ENCODE data around the gene CCDC85A.

CCDC85A gene

DNA sequence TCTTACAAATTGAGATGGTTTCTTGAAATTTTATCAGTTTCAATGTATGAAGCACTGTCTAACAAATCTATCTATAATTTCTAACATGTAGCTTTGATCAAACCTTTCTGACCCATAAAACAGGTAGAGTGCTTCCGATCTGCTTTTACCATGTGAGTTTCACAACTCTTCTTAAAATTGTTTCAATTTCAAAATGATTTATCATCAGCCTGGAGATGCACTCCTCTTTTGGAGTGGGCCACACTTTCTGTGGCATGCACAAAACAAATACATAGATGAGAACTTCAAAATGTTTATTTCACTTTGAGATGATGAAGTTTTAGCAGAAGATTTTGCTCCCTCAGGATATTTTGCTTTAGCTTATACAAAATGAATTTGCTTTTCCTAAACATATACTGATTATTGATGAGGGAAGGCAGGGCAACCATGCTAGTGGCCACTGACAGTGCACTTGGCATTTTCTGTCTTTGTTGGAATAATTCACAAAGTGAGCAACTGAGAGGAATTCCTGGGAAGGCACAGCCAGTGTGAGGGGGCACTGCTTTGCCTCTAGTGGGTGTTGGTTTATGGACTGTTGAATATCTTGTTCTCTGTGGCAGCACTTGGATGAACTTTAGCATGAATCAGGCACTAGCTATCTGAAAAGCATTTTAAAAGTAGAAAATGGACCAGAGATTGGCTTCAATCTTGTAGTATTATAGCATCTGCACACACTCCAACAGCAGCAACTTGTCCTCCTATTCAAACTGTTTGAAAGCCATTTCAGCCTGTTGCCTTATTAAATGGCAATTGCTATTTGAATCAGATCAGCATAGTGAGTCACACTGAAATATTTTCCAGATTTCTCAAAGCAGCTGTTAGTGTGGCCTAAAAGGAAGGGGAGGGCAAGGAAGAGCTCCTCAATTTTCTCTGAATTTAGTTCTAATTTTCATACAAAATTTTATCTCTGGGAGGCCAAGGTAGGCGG, 193.2 kb downstream of the CCDC85A start:
- DNase-seq = no peak

DNA sequence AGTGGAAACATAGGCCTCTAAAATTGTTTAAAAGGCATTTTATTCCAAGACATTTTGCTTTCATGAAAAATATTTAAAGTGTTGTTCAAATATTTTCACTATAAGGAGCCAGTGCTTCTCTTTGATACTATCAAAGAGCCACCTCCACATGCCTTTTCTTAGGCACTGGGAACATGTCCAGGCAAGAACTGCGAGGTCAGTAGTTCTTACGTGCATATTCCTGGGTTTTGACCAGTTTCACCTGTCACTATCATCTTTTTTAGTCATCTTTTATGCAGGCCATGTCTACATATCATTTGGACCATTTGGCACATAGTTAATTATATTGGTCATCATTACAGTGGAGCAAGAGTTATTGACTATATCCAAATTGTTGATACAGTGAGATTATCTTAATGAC, 195.3 kb downstream of the CCDC85A start:
- no peak for DNase-seq

GRCh38 chr2:56380861-56381260, 197.1 kb downstream of the CCDC85A start:
- DNase-seq = no peak

DNA sequence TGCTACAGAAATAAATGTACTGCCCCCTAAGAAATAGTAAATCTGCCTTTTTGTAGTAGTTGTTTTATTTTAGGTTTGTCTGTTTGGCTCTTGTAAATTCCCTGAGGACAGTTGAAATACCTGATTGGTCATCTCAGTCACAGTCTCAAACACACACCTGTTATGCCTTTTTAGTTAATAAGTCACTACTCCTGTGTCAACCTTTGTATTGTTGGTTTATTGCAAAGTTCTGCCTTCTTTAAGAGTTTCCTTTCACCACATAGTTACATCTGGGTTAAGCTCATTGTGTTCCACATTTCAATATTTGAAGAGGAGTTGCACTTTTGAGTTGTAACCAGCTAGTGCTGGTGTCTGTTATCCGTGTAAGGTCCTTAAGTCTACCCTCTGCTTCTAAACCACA, 198.7 kb downstream of the CCDC85A start:
- no peak for DNase-seq

DNA sequence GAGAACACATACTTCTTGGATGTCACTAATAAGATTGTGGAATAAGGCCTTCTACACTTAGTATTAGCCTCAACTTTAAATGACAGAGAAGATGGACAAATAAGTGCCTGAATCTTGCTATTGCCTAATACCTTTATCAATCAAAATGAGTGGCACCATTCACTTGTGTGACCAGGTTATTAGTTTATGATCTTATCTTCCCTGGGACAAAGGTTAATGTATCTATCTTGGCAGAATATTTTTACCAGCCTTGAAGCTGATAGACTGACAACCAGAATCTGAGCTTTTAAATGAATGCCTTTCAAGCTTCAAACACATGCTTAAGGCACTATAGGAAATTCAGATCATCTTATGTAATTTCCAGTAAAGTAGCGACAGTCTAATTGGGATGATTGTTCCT, 202.9 kb downstream of the CCDC85A start:
- DNase-seq = no peak

DNA sequence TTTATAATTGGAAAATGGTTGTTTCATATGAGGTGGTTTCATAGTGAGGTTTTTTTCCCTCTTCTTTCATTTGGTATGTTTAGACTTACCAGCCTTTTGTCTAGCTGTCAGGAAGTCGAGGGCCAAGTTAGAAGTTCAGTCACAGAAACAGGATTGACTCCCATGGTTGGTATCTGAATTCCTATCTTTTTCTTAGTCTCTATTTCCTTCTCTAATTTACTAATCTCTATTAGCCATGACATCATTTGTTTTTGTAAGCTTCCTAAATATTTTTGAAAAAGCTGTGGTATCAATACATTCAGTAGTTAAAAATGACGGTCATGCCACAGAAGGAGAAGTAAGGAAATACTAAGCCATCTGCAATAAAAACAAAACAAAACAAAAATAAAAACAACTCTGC, 206.9 kb downstream of the CCDC85A start:
- DNase-seq = no peak

DNA sequence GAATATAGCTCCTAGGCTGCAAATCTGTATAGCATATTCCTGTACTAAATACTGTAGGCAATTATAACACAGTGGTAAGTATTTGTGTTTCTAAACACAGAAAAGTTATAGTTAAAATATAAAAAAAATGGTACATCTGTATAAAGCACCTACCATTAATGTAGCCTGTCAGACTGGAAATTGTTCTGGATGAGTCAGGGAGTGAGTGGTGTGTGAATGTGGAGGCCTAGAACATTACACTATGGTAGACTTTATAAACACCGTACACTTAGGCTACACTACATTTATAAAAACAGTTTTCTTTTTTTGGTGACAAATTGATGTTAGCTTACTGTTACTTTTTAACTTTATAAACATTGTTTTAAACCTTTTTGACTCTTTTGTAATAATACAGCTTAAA, 226.3 kb downstream of the CCDC85A start:
- no peak for DNase-seq

DNA sequence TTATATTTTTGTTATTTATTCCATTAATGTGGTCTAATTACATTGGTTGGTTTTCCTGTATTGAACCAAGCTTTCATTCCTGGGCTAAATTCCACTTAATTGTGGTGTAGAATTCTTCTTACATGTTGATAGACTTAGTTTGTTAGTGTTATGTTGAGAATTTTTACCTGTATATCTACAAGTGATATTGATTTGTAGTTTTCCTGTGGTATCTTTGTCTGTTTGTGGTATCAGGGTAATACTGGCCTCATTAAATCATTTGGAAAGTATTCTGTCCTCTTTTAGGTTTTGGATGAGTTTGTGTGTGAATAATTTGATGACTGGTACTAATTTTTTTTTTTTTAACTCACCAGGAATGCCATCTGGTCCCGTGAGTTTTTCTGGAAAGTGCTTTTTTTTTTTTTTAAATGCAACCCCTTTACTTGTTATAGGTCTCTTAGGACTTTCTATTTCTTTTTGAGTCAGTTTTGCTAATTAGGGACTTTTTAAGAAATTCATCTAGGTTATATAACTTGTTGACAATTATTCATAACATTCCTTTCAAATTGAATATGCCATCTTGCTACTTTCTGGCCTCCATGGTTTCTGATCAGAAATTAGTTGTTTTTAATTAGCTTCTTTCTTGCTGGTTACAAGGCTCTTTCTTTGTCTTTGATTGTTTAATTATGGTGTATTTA, 232.8 kb downstream of the CCDC85A start:
- DNase-seq = no peak

Measured in stimulated activated CD4-positive, alpha-beta T cell treated with anti-CD3 and anti-CD28 coated beads, Interleukin-1b, Interleukin-23, amount 100 ng/mL, for 48 hours (primary cell).